Activated naive CD8-positive, alpha-beta T cell treated with anti-CD3 and anti-CD28 coated beads, Interleukin-2, amount 50 U/mL, for 24 hours (primary cell): ENCODE measurements around the gene FADS1.

Experiments
- ATAC-seq: fragments of 150-1000 bp; cut with Tn5 transposase; one replicate; pipeline ENCODE4 v1.10.0; 2021
- DNase-seq: peaks from one replicate; pipeline ENCODE4 v3.0.0; 2021
- H3K27ac Mint-ChIP-seq: one replicate; pipeline ENCODE4 v1.8.0; 2021; ENCODE audit warnings: mild to moderate bottlenecking, mixed read lengths
- H3K27me3 Mint-ChIP-seq: one replicate; pipeline ENCODE4 v1.8.0; 2021; ENCODE audit warnings: mixed read lengths
- H3K36me3 Mint-ChIP-seq: one replicate; pipeline ENCODE4 v1.8.0; 2021; ENCODE audit warnings: low read depth, mixed read lengths
- H3K4me1 Mint-ChIP-seq: one replicate; pipeline ENCODE4 v1.8.0; 2021; ENCODE audit warnings: mixed read lengths
- H3K4me3 Mint-ChIP-seq: one replicate; pipeline ENCODE4 v1.8.0; 2021; ENCODE audit warnings: mild to moderate bottlenecking, moderate library complexity, mixed read lengths
- H3K9me3 Mint-ChIP-seq: one replicate; pipeline ENCODE4 v1.8.0; 2021; ENCODE audit warnings: mixed read lengths

Gene FADS1

GRCh38 chr11:61836193-61836592 is 19.4 kb upstream of the FADS1 start:
- no peak overlapping the region for H3K4me3 Mint-ChIP-seq

GRCh38 chr11:61834278-61835048 is 17.7 kb upstream of the FADS1 start:
- DNase-seq, result peak; percentile 61
- Mint-ChIP-seq H3K9me3 (no peaks in the 10 kb centered on the region), H3K36me3 (no peaks in the 10 kb centered on the region), H3K4me1 (peaks cover 29% of the 10 kb centered on the region), H3K4me3 (no peak overlapping the region), H3K27me3 (peaks cover 15% of the 10 kb centered on the region), H3K27ac (peak overlapping the region; percentile 60)
- ATAC-seq, result peak; percentile 97

More at GRCh38 chr11:61836193-61836592, 19.4 kb upstream of the FADS1 start:
- Mint-ChIP-seq H3K36me3 (peaks cover 10% of the 10 kb centered on the region), H3K9me3 (no peaks in the 10 kb centered on the region), H3K4me1 (peaks cover 23% of the 10 kb centered on the region), H3K27me3 (peaks cover 4% of the 10 kb centered on the region), H3K27ac (no peak overlapping the region)
- no peak for DNase-seq
- no peak for ATAC-seq

- H3K9me3 Mint-ChIP-seq, result no peaks in the 10 kb centered on the region
- H3K4me3 Mint-ChIP-seq, result no peak overlapping the region
- peaks cover 32% of the 10 kb centered on the region for H3K4me1 Mint-ChIP-seq
- peaks cover 19% of the 10 kb centered on the region for H3K27me3 Mint-ChIP-seq
- ATAC-seq (no peak), DNase-seq (no peak)
- no peaks in the 10 kb centered on the region for H3K36me3 Mint-ChIP-seq
- H3K27ac Mint-ChIP-seq, result peak overlapping the region; percentile 60
Measured at GRCh38 chr11:61833926-61834277, 17.1 kb upstream of the FADS1 start.

GRCh38 chr11:61833471-61833870 is 16.7 kb upstream of the FADS1 start:
- H3K4me1 Mint-ChIP-seq, result peaks cover 33% of the 10 kb centered on the region
- DNase-seq, result no peak
- peak overlapping the region; percentile 60 for H3K27ac Mint-ChIP-seq
- H3K4me3 Mint-ChIP-seq, result no peak overlapping the region
- no peak for ATAC-seq
- no peaks in the 10 kb centered on the region for H3K9me3 Mint-ChIP-seq
- H3K27me3 Mint-ChIP-seq, result peaks cover 20% of the 10 kb centered on the region
- no peaks in the 10 kb centered on the region for H3K36me3 Mint-ChIP-seq

- DNase-seq (no peak), ATAC-seq (no peak)
- Mint-ChIP-seq H3K27me3 (peaks cover 26% of the 10 kb centered on the region), H3K36me3 (no peaks in the 10 kb centered on the region), H3K9me3 (no peaks in the 10 kb centered on the region), H3K27ac (no peak overlapping the region), H3K4me3 (no peak overlapping the region), H3K4me1 (peaks cover 38% of the 10 kb centered on the region)
Measured at GRCh38 chr11:61832754-61833153, 16.0 kb upstream of the FADS1 start.

- H3K27ac Mint-ChIP-seq, result no peak overlapping the region
- no peak overlapping the region for H3K4me3 Mint-ChIP-seq
- H3K9me3 Mint-ChIP-seq, result no peaks in the 10 kb centered on the region
- no peak for DNase-seq
- H3K27me3 Mint-ChIP-seq, result peaks cover 27% of the 10 kb centered on the region
- peaks cover 39% of the 10 kb centered on the region for H3K4me1 Mint-ChIP-seq
- ATAC-seq, result no peak
- H3K36me3 Mint-ChIP-seq, result no peaks in the 10 kb centered on the region
Measured at GRCh38 chr11:61832207-61832606, 15.4 kb upstream of the FADS1 start.

- H3K27ac Mint-ChIP-seq, result no peak overlapping the region
- H3K4me3 Mint-ChIP-seq, result peak overlapping the region; percentile 19
- no peaks in the 10 kb centered on the region for H3K36me3 Mint-ChIP-seq
- DNase-seq (no peak), ATAC-seq (no peak)
- H3K9me3 Mint-ChIP-seq, result no peaks in the 10 kb centered on the region
- H3K4me1 Mint-ChIP-seq, result peaks cover 38% of the 10 kb centered on the region
- peaks cover 38% of the 10 kb centered on the region for H3K27me3 Mint-ChIP-seq
Measured at GRCh38 chr11:61830237-61831105, 13.7 kb upstream of the FADS1 start.

GRCh38 chr11:61829806-61830205 is 13.0 kb upstream of the FADS1 start:
- no peaks in the 10 kb centered on the region for H3K9me3 Mint-ChIP-seq
- peak overlapping the region; percentile 82 for H3K4me3 Mint-ChIP-seq
- peaks cover 35% of the 10 kb centered on the region for H3K4me1 Mint-ChIP-seq
- DNase-seq (no peak), ATAC-seq (no peak)
- H3K36me3 Mint-ChIP-seq, result no peaks in the 10 kb centered on the region
- no peak overlapping the region for H3K27ac Mint-ChIP-seq
- peaks cover 38% of the 10 kb centered on the region for H3K27me3 Mint-ChIP-seq

- Mint-ChIP-seq H3K9me3 (no peaks in the 10 kb centered on the region), H3K4me3 (peak overlapping the region; percentile 82), H3K4me1 (peaks cover 27% of the 10 kb centered on the region), H3K27ac (peak overlapping the region; percentile 68), H3K27me3 (peaks cover 38% of the 10 kb centered on the region), H3K36me3 (no peaks in the 10 kb centered on the region)
- ATAC-seq (peak; percentile 46), DNase-seq (peak; percentile 55)
Measured at GRCh38 chr11:61828629-61829407, 12.0 kb upstream of the FADS1 start.

GRCh38 chr11:61828379-61828628 is 11.5 kb upstream of the FADS1 start:
- peak overlapping the region; percentile 68 for H3K27ac Mint-ChIP-seq
- peak overlapping the region; percentile 82 for H3K4me3 Mint-ChIP-seq
- peak; percentile 1 for ATAC-seq
- no peak for DNase-seq
- peaks cover 38% of the 10 kb centered on the region for H3K27me3 Mint-ChIP-seq
- no peaks in the 10 kb centered on the region for H3K9me3 Mint-ChIP-seq
- H3K4me1 Mint-ChIP-seq, result peaks cover 22% of the 10 kb centered on the region
- no peaks in the 10 kb centered on the region for H3K36me3 Mint-ChIP-seq

- H3K4me3 Mint-ChIP-seq, result peak within 1 kb of the TSS; percentile 82
- DNase-seq (peak; percentile 83), ATAC-seq (peak; percentile 81)
- no peaks in the 10 kb centered on the region for H3K36me3 Mint-ChIP-seq
- H3K4me1 Mint-ChIP-seq, result peaks cover 19% of the 10 kb centered on the region
- H3K27ac Mint-ChIP-seq, result peak within 1 kb of the TSS; percentile 68
- H3K27me3 Mint-ChIP-seq, result peaks cover 38% of the 10 kb centered on the region
- H3K9me3 Mint-ChIP-seq, result no peaks in the 10 kb centered on the region
Measured at GRCh38 chr11:61827571-61828378, 11.0 kb upstream of the FADS1 start, which contains the start of gene FADS2. Gene FADS2, plus strand, starts transcription at chr11:61828300. Its CDS starts 91 bp downstream, at chr11:61828391.

- Mint-ChIP-seq H3K9me3 (no peaks in the 10 kb centered on the region), H3K4me3 (peak overlapping the region; percentile 82), H3K36me3 (no peaks in the 10 kb centered on the region), H3K27ac (peak overlapping the region; percentile 14), H3K4me1 (peaks cover 19% of the 10 kb centered on the region), H3K27me3 (peaks cover 38% of the 10 kb centered on the region)
- ATAC-seq, result no peak
- no peak for DNase-seq
Measured at GRCh38 chr11:61826930-61827570, 10.2 kb upstream of the FADS1 start.

- peaks cover 26% of the 10 kb centered on the region for H3K27me3 Mint-ChIP-seq
- no peak overlapping the region for H3K4me3 Mint-ChIP-seq
- DNase-seq (no peak), ATAC-seq (no peak)
- no peak overlapping the region for H3K27ac Mint-ChIP-seq
- no peaks in the 10 kb centered on the region for H3K9me3 Mint-ChIP-seq
- H3K4me1 Mint-ChIP-seq, result peaks cover 7% of the 10 kb centered on the region
- no peaks in the 10 kb centered on the region for H3K36me3 Mint-ChIP-seq
Measured at GRCh38 chr11:61820174-61820573, 3.4 kb upstream of the FADS1 start.
